ENCODE results near the gene CPLANE1. TPM values are rescaled to one million over a fixed set of nuclear protein-coding genes. Genes with fewer than 3 reads are reported as not detected.
"Not testable (repeated sequence)": the region's sequence is repeated elsewhere in the genome, so short reads cannot be mapped to it uniquely, and the experiment has no call there.

Gene CPLANE1
- total RNA-seq, 3 donors from 2014 or later = 1.4 to 4.2 (median 1.4) TPM

DNA sequence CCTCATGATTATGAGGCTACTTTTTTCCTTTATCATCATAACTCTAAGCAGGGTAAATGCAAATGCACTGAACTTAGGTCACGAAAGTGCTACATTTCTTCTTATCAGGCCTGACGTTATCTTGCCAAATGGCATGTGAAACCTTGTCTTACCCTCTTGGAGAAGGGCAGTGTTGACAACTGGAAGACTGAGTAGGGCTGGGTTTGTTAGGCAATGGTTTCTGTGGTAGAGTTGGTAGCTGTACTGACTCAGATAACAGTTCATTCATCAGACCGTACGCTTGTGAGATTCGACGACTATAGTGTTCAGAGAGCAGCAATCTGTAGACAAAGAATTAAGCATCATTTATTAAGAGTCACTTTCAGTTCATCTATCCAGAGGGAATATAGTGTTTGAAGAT lies 127.7 kb downstream of the CPLANE1 start:
- H3K4me3 Mint-ChIP-seq = no peak overlapping the region
- no peak for ATAC-seq
- no peaks in the 10 kb centered on the region for H3K27me3 Mint-ChIP-seq (ENCODE audit: low read depth)
- H3K9me3 Mint-ChIP-seq = no peaks in the 10 kb centered on the region
- H3K4me1 Mint-ChIP-seq (ENCODE audit: low read depth) = peaks cover 1% of the 10 kb centered on the region
- peaks cover 17% of the 10 kb centered on the region for H3K36me3 Mint-ChIP-seq (ENCODE audit: insufficient read depth)
- DNase-seq = no peak

DNA sequence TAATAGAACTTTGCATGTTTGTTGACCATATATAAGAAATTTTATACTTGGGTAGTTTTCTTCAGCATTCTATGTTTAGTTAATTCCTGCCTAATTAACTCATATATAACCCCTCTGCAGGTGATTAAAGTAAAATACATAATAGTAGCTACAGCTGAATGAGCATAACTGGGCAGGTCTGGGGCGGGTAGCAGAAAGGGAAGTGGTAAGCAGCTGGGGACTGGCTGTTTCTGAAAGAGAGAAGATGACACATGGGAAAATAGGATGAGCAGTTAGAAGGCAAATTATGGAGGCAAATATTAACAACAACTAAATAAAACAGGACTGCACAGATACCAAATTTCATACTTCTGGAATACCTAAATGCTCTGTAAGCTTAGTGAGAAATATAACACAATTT lies 128.1 kb downstream of the CPLANE1 start:
- ATAC-seq (no peak), DNase-seq (no peak)
- no peaks in the 10 kb centered on the region for H3K27me3 Mint-ChIP-seq (ENCODE audit: low read depth)
- H3K9me3 Mint-ChIP-seq = no peaks in the 10 kb centered on the region
- peaks cover 1% of the 10 kb centered on the region for H3K4me1 Mint-ChIP-seq (ENCODE audit: low read depth)
- H3K4me3 Mint-ChIP-seq = no peak overlapping the region
- peaks cover 17% of the 10 kb centered on the region for H3K36me3 Mint-ChIP-seq (ENCODE audit: insufficient read depth)

DNA sequence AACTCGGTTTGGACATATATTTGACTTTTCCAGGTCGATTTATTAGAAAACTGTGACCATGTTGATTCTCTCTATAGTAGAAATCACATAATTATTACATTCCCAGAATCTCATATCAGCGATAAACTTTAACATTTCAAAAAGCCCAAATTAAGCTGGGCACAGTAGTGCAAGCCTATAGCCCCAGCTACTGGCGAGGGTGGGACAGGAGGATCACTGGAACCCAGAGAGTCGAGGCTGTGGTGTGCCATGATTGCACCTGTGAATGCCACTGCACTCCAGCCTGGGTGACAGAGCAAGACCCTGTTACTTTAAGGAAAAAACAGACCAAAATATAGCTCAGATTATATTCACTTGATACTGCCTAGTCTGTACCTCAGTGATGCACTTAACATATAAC lies 128.9 kb downstream of the CPLANE1 start:
- Mint-ChIP-seq H3K36me3 (ENCODE audit: insufficient read depth) (peaks cover 13% of the 10 kb centered on the region), H3K9me3 (no peaks in the 10 kb centered on the region), H3K4me1 (ENCODE audit: low read depth) (peaks cover 1% of the 10 kb centered on the region), H3K4me3 (no peak overlapping the region), H3K27me3 (ENCODE audit: low read depth) (no peaks in the 10 kb centered on the region)
- ATAC-seq = no peak
- no peak for DNase-seq

DNA sequence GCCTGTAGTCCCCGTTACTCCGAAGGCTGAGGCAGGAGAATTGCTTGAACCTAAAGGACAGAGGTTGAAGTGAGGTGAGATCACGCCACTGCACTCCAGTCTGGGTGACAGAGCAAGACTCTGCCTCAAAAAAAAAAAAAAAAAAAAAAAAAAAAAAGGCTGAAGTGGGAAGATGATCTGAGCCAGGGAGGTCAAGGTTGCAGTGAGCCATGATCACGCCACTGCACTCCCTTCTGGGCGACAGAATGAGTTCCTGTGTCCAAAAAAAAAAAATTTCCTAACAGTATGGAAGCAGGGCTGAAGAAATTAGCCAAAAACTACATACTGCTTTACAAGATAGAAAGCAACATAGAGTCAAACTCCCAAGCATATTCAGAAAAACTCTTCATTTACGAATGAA lies 132.8 kb downstream of the CPLANE1 start:
- no peak for DNase-seq
- ATAC-seq = no peak
- Mint-ChIP-seq H3K9me3 (peaks cover 3% of the 10 kb centered on the region), H3K27me3 (ENCODE audit: low read depth) (no peaks in the 10 kb centered on the region), H3K36me3 (ENCODE audit: insufficient read depth) (peaks cover 22% of the 10 kb centered on the region), H3K4me3 (no peak overlapping the region), H3K4me1 (ENCODE audit: low read depth) (peaks cover 21% of the 10 kb centered on the region)

DNA sequence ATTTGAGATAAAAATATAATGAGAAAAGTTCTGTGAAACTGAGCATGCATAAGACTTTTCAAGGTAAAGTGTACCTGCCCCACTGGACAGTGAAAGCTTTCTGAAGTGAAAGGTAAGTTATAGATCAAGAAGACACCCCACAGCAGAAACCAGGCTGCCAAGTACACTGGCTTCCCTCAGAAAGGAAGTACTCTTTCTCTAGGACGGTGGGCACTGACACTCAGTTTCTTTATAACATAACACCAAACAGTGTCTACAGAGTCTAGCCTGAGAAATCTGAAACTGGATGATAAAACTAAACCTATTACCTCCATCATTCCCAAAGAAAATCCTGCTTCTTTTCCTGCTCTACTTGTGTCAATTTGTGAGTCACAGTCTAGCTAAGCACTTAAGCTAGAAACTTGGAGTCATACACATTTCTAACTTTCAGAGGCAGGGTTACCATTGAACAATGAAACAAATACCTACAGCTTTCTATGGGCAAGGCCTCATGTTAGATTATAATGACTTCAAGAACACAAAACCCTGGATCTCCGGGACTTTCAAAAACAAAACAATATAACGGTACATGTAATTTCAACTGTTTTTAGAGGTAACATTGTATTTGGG lies 136.7 kb downstream of the CPLANE1 start:
- Mint-ChIP-seq H3K36me3 (ENCODE audit: insufficient read depth) (peaks cover 26% of the 10 kb centered on the region), H3K4me1 (ENCODE audit: low read depth) (peaks cover 34% of the 10 kb centered on the region), H3K27me3 (ENCODE audit: low read depth) (no peaks in the 10 kb centered on the region), H3K4me3 (no peak overlapping the region), H3K9me3 (peaks cover 3% of the 10 kb centered on the region)
- DNase-seq (no peak), ATAC-seq (peak; percentile 17 to 47)

DNA sequence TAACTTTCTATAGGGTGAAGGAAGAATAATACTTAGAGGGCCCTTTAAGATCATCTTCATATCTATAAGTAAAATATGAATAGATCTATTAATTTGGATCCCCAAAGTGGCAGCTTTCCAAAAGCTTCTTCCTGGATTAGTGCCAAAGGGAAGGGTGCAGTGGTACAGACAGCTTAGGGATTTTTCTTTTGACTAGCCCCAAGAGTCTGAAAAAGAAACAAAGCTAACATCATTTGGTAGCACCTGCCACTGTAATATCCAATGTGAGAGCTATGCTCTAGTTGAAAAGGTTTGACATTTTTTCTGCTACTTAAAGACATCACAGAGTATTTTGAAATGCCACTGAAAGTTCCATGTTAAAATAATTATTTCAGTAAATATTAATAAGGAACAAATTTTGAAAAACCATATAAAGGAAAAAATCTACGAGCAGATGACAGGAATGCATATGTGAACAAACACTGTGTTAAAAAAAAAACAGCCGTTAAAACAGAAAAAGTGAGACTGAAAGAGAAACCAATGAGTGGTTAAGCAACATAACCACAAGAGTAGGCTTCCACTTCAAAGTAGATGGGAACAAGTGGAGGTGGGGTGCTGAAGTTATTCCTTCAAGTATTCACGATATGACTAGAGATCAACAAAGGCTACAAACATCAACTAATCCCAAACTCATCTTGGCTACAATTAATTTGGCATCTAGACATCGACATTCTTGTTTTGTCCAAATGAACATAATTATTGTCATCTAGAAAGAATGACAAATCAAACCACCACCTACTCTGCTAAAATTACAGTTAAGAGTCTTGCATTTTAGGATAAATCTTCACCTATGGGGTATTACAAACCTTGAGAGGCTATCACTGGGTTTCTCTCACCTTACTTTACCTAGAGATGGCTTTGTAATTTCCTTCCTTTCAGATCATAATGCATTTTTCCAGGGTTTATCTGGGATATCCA lies 137.5 kb downstream of the CPLANE1 start:
- Mint-ChIP-seq H3K27me3 (ENCODE audit: low read depth) (no peaks in the 10 kb centered on the region), H3K4me3 (peak overlapping the region; percentile 29), H3K9me3 (peaks cover 3% of the 10 kb centered on the region), H3K4me1 (ENCODE audit: low read depth) (peaks cover 34% of the 10 kb centered on the region), H3K36me3 (ENCODE audit: insufficient read depth) (peaks cover 27% of the 10 kb centered on the region)
- ATAC-seq = peak; percentile 79 to 81
- DNase-seq = no peak

DNA sequence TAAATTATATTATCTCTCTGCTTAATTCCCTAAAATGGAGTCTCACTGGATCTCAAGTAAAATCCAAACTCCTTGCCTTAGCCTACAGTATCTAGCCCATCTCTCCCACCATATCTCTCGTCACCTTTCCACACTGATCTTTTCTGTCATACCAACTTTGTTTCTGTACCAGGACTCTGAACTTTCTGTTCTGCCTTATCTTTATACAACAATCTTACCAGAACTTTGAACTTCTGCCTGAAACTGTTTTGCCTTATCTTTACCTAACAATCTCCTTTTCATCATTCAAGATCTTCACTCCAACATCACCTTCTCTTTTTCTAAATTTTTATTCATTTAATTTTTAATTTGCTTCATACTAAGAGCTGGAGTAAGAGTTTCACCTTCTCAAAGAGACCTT lies 139.0 kb downstream of the CPLANE1 start:
- peaks cover 3% of the 10 kb centered on the region for H3K9me3 Mint-ChIP-seq
- peaks cover 34% of the 10 kb centered on the region for H3K4me1 Mint-ChIP-seq (ENCODE audit: low read depth)
- H3K36me3 Mint-ChIP-seq (ENCODE audit: insufficient read depth) = peaks cover 32% of the 10 kb centered on the region
- no peaks in the 10 kb centered on the region for H3K27me3 Mint-ChIP-seq (ENCODE audit: low read depth)
- no peak overlapping the region for H3K4me3 Mint-ChIP-seq
- ATAC-seq (peak in 1 of 2 donors; percentile 35), DNase-seq (no peak)

DNA sequence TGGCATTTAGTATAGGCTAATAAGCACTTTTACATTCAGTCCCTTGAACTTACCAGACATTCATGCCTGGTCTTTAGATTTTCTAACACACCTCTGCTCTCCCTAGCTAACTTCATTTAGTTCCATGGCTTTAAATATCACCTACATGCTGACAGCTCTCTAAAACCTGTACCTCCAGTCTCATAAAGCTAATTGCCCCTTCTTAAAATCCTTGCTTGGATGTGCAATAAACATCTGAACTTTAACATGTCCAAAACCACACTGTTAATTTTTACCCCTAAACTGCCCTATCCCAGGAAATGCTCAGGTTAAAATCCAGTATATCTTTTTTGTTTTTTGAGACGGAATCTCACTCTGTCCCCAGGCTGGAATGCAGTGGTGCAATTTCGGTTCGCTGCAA lies 139.8 kb downstream of the CPLANE1 start:
- peaks cover 3% of the 10 kb centered on the region for H3K9me3 Mint-ChIP-seq
- peaks cover 29% of the 10 kb centered on the region for H3K36me3 Mint-ChIP-seq (ENCODE audit: insufficient read depth)
- DNase-seq (no peak), ATAC-seq (no peak)
- no peak overlapping the region for H3K4me3 Mint-ChIP-seq
- no peaks in the 10 kb centered on the region for H3K27me3 Mint-ChIP-seq (ENCODE audit: low read depth)
- H3K4me1 Mint-ChIP-seq (ENCODE audit: low read depth) = peaks cover 34% of the 10 kb centered on the region

DNA sequence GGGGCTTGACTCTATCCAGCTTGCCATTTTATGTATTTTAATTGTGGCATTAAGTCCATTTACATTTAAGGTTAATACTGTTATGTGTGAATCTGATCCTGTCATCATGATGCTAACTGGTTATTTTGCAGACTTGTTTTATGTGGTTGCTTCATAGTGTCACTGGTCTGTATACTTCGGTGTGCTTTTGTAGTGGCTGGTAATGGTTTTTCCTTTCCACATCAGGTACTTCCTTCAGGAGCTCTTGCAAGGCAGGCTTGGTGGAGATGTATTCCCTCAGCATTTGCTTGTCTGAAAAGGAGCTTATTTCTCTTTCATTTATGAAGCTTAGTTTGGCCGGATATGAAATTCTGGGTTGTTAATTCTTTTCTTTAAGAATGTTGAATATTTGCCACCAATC lies 145.9 kb downstream of the CPLANE1 start:
- ATAC-seq (no peak), DNase-seq (no peak)
- no peak overlapping the region for H3K4me3 Mint-ChIP-seq
- H3K4me1 Mint-ChIP-seq (ENCODE audit: low read depth) = peaks cover 5% of the 10 kb centered on the region
- peaks cover 26% of the 10 kb centered on the region for H3K36me3 Mint-ChIP-seq (ENCODE audit: insufficient read depth)
- H3K27me3 Mint-ChIP-seq (ENCODE audit: low read depth) = no peaks in the 10 kb centered on the region
- H3K9me3 Mint-ChIP-seq = peaks cover 30% of the 10 kb centered on the region

DNA sequence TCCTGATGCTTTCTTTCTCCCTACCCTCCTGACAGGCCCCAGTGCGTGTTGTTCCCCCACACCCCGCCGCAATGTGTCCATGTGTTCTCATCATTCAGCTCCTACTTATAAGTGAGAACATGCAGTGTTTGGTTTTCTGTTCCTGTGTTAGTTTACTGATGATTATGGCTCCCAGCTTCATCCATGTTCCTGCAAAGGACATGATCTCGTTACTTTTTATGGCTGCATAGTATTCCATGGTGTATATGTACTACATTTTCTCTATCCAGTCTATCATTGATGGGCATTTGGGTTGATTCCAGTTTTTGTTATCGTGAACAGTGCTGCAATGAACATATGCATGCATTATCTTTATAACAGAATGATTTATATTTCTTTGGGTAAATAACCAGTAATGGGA lies 149.9 kb downstream of the CPLANE1 start:
- Mint-ChIP-seq H3K36me3 (ENCODE audit: insufficient read depth) (peaks cover 31% of the 10 kb centered on the region), H3K9me3 (peaks cover 48% of the 10 kb centered on the region)
- not testable (repeated sequence) for ATAC-seq; H3K4me1 Mint-ChIP-seq (ENCODE audit: low read depth); H3K4me3 Mint-ChIP-seq; DNase-seq; H3K27me3 Mint-ChIP-seq (ENCODE audit: low read depth)

DNA sequence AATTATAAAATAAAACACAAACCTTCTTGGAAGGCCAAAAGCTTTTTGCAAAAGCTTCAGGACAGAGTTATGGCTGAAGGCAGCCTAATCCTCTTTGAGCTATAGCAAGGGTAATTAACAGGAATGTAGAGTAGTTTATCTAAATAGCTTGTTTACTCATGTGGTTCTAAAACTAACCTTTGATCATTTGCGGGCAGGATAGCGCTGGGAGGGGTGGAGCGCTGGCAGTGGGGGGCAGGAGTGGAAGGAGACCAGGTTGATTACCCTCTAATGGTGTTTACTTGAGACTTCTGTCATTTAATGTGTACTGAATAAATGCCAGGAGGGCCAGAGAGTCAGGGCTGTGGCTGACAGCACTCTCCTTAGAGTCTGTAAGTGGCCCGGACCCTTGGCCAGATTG lies 155.4 kb downstream of the CPLANE1 start:
- not testable (repeated sequence) for ATAC-seq; H3K27me3 Mint-ChIP-seq (ENCODE audit: low read depth); H3K4me1 Mint-ChIP-seq (ENCODE audit: low read depth); DNase-seq; H3K4me3 Mint-ChIP-seq
- H3K9me3 Mint-ChIP-seq = peaks cover 23% of the 10 kb centered on the region
- H3K36me3 Mint-ChIP-seq (ENCODE audit: insufficient read depth) = peaks cover 33% of the 10 kb centered on the region

DNA sequence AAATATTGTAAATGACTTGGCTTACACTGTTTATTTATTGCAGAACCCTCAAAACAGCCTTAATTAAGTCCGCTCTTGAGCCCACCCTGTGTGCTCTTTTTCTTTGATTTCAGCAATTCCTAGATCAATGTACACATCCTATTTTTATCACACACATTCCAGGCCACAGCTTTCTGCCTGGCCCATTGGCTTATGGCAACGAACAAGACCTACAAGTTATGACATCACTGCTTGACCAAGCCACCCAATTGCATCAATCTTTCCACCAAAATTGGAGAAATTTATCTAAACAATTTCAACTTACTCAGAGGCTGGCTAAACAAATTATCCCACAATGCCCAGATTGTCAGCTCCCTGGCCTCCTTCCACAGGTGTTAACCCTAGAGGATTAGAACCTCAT lies 158.4 kb downstream of the CPLANE1 start:
- H3K9me3 Mint-ChIP-seq = no peaks in the 10 kb centered on the region
- H3K27me3 Mint-ChIP-seq (ENCODE audit: low read depth) = no peaks in the 10 kb centered on the region
- peaks cover 23% of the 10 kb centered on the region for H3K36me3 Mint-ChIP-seq (ENCODE audit: insufficient read depth)
- DNase-seq (no peak), ATAC-seq (no peak)
- H3K4me1 Mint-ChIP-seq (ENCODE audit: low read depth) = no peaks in the 10 kb centered on the region
- H3K4me3 Mint-ChIP-seq = no peak overlapping the region

DNA sequence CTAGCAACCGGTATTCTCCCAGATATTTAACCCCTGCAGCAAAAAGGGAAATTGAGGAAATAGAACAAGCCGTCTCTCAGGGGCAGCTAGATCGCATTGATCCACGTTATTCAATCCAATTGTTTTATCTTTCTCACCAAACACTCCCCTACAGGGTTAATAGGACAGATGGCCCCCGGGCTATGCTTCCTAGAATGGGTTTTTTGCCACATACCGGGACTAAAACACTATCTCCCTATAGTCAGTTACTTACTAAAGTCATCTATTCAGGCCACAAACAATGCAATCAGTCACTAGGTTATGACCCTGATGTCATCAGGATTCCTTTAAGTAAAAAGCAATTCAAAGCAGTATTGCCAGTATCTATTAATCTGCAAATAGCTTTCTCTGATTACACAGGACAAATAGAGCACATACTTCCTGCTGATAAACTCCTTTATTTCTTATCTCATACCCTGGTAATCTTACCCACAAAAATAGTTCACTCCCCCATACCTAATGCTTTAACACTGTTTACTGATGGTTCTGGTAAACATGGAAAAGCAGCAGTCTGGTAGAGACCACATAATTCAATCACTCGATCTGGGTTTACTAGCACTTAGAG lies 159.0 kb downstream of the CPLANE1 start:
- peaks cover 26% of the 10 kb centered on the region for H3K36me3 Mint-ChIP-seq (ENCODE audit: insufficient read depth)
- ATAC-seq = no peak
- no peaks in the 10 kb centered on the region for H3K4me1 Mint-ChIP-seq (ENCODE audit: low read depth)
- H3K27me3 Mint-ChIP-seq (ENCODE audit: low read depth) = no peaks in the 10 kb centered on the region
- DNase-seq = no peak
- H3K9me3 Mint-ChIP-seq = no peaks in the 10 kb centered on the region
- H3K4me3 Mint-ChIP-seq = no peak overlapping the region

DNA sequence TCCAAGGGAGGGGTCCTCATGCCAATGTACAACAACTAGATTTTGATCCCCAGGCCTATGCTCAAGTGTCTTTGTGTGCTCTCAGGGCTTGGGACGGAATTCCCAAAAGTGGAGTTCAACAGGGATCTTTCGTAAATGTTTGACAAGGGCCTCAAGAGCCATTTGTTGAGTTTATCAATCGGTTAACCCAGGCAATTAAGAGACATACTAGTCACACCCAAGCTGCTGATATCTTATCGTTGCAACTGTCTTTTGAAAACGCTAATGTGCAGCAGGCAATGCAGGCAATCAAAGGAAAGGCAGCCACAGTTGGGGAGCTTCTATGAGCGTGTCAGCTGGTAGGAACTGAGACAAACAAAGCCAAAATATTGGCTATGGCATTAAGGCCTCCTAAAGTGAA lies 161.2 kb downstream of the CPLANE1 start:
- Mint-ChIP-seq H3K9me3 (no peaks in the 10 kb centered on the region), H3K4me3 (no peak overlapping the region), H3K4me1 (ENCODE audit: low read depth) (no peaks in the 10 kb centered on the region), H3K36me3 (ENCODE audit: insufficient read depth) (peaks cover 21% of the 10 kb centered on the region), H3K27me3 (ENCODE audit: low read depth) (no peaks in the 10 kb centered on the region)
- no peak for DNase-seq
- no peak for ATAC-seq
